ENCODE results near the gene NPAS4.
A peak's percentile ranks its signal among the peaks of the same experiment; 100 is the strongest.
"Not testable (repeated sequence)": the region's sequence is repeated elsewhere in the genome, so short reads cannot be mapped to it uniquely, and the experiment has no call there.

NPAS4 gene

GRCh38 chr11:66420671-66421476 is at the start of gene NPAS4:
TSS of gene NPAS4 (plus strand) at chr11:66421035. CDS start at chr11:66421180, 145 bp downstream.
- DNase-seq = peak; percentile 73

GRCh38 chr11:66371627-66372415 is 49.0 kb upstream of the NPAS4 start, which contains the start of gene SLC29A2:
TSS of gene SLC29A2 (minus strand) at chr11:66371760. CDS start at chr11:66371591, 169 bp downstream.
- DNase-seq = peak; percentile 81

- DNase-seq = no peak
Observed at GRCh38 chr11:66373265-66373664, 47.6 kb upstream of the NPAS4 start.

- not testable (repeated sequence) for DNase-seq
Observed at GRCh38 chr11:66373690-66374287, 47.0 kb upstream of the NPAS4 start.

GRCh38 chr11:66380264-66380663 is 40.6 kb upstream of the NPAS4 start:
- not testable (repeated sequence) for DNase-seq

- DNase-seq = not testable (repeated sequence)
Observed at GRCh38 chr11:66384316-66384715, 36.5 kb upstream of the NPAS4 start.

GRCh38 chr11:66386171-66387069 is 34.4 kb upstream of the NPAS4 start:
- peak; percentile 90 for DNase-seq

GRCh38 chr11:66388780-66389386 is 32.0 kb upstream of the NPAS4 start:
- peak; percentile 49 for DNase-seq

- DNase-seq = no peak
Observed at GRCh38 chr11:66391322-66391721, 29.5 kb upstream of the NPAS4 start.

- no peak for DNase-seq
Observed at GRCh38 chr11:66393954-66394353, 26.9 kb upstream of the NPAS4 start.

- DNase-seq = no peak
Observed at GRCh38 chr11:66407651-66408050, 13.2 kb upstream of the NPAS4 start.

GRCh38 chr11:66408488-66409214 is 12.2 kb upstream of the NPAS4 start:
- DNase-seq = peak; percentile 88

GRCh38 chr11:66409226-66409625 is 11.6 kb upstream of the NPAS4 start:
- DNase-seq = no peak

GRCh38 chr11:66410191-66410590 is 10.6 kb upstream of the NPAS4 start:
- no peak for DNase-seq

- DNase-seq = no peak
Observed at GRCh38 chr11:66411323-66411722, 9.5 kb upstream of the NPAS4 start.

- DNase-seq = no peak
Observed at GRCh38 chr11:66412110-66412509, 8.7 kb upstream of the NPAS4 start.

GRCh38 chr11:66413167-66413566 is 7.7 kb upstream of the NPAS4 start:
- DNase-seq = no peak

GRCh38 chr11:66414120-66414934 is 6.5 kb upstream of the NPAS4 start:
- no peak for DNase-seq

- no peak for DNase-seq
Observed at GRCh38 chr11:66415423-66415822, 5.4 kb upstream of the NPAS4 start.

- no peak for DNase-seq
Observed at GRCh38 chr11:66417000-66417399, 3.8 kb upstream of the NPAS4 start.

Measured in DMS79 treated with DMSO at 0.1 percent for 48 hours (cell line).